ENCODE measurements around the gene ZNF207. TPM values are rescaled to one million over a fixed set of nuclear protein-coding genes. Genes with fewer than 3 reads are reported as not detected.

ZNF207 gene
- total and polyA plus RNA-seq, 2 of the 8 experiments (the other 6 are each of a cell fraction or from before 2014, with no cell fraction given), result 268 to 286 TPM

DNA sequence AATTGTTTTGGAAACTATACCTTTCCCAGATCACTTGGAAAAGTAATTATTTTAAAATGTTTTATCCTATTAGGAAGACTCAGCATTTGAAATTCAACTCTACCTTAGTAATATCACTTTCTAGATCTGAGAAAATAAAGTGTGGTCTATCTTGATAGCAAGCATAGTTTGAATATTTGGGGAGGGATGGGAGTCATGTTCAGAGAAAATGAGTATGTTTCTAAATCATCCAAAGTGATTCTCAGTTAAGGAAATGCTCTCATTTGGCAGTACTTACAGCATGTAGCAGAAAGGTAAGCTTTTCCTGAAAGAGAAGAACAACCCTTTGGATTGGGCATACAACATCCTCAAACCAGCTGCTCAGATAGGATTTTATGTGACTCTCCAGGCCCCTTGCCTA, 14.9 kb upstream of the ZNF207 start:
- Histone ChIP-seq H3K23me2 (ENCODE audit: low read depth, low read length) (no peaks in the 10 kb centered on the region), H2BK15ac (ENCODE audit: low read length) (no peak overlapping the region), H3K9ac (replicated peaks in 1 of 4; ENCODE audit: extremely low read depth in 1 of 4, low read depth in 3 of 4, low read length in 3 of 4) (no peak overlapping the region), H3K79me2 (ENCODE audit: control insufficient read depth in 1 of 2, insufficient read depth in 2 of 2, low read length in 2 of 2) (no peaks in the 10 kb centered on the region), H4K91ac (replicated peaks; ENCODE audit: insufficient read length, low read length) (no peak overlapping the region), H2AFZ (ENCODE audit: low read length) (no peak overlapping the region), H2BK20ac (ENCODE audit: low read length) (no peak overlapping the region), H3K4me1 (replicated peaks in 1 of 4; ENCODE audit: control insufficient read depth in 3 of 4, insufficient read depth in 4 of 4, low read length in 3 of 4) (no peaks in the 10 kb centered on the region), H3K14ac (ENCODE audit: insufficient read length) (no peak overlapping the region), H4K8ac (ENCODE audit: extremely low read depth, insufficient read depth, low read length) (no peak overlapping the region), H4K20me1 (replicated peaks in 1 of 2; ENCODE audit: control insufficient read depth in 1 of 2, insufficient read depth in 2 of 2, low read length in 2 of 2) (no peaks in the 10 kb centered on the region), H3K9me3 (ENCODE audit: insufficient read depth in 2 of 2, low read depth in 1 of 2, low read length in 1 of 2) (no peaks in the 10 kb centered on the region), H2AK5ac (ENCODE audit: low read depth, low read length) (no peak overlapping the region), H3K18ac (ENCODE audit: extremely low read depth, low read length) (no peak overlapping the region), H2BK120ac (replicated peaks; ENCODE audit: low read depth, low read length) (no peak overlapping the region), H3K27ac (ENCODE audit: low read depth, low read length) (no peak overlapping the region), H3K56ac (replicated peaks; ENCODE audit: insufficient read length, low read depth, low read length) (no peak overlapping the region), H3K23ac (ENCODE audit: insufficient read length) (no peak overlapping the region), H2BK12ac (ENCODE audit: low read depth, low read length) (no peak overlapping the region), H2BK5ac (ENCODE audit: low read depth, low read length) (no peak overlapping the region), H3K27me3 (replicated peaks in 1 of 4; ENCODE audit: control insufficient read depth in 3 of 4, extremely low read depth in 1 of 4, insufficient read depth in 3 of 4, low read length in 3 of 4) (no peaks in the 10 kb centered on the region), H3K79me1 (ENCODE audit: low read depth, low read length) (no peaks in the 10 kb centered on the region), H3K4me2 (ENCODE audit: insufficient read depth in 1 of 2, low read depth in 2 of 2, low read length in 2 of 2) (no peak overlapping the region), H3K4me3 (ENCODE audit: extremely low read depth in 1 of 4, insufficient read depth in 2 of 4, low read depth in 3 of 4, low read length in 4 of 4) (no peak overlapping the region), H3K4ac (replicated peaks; ENCODE audit: insufficient read length, low read depth, low read length) (no peak overlapping the region), H3K36me3 (ENCODE audit: control insufficient read depth in 2 of 4, insufficient read depth in 4 of 4, low read length in 3 of 4) (peaks cover 12 to 55% (median 29%) of the 10 kb centered on the region in 4 experiments), H4K5ac (ENCODE audit: insufficient read length, low read depth, low read length) (no peak overlapping the region)
- ChIA-PET POLR2A (ENCODE audit: partially characterized antibody) (interaction anchor here (1.2 to 1.4 kb wide), 2 partner anchors 55 to 150 kb away, joined by 3 read pairs; no protein-coding TSS in a partner anchor), CTCF (ENCODE audit: partially characterized antibody) (interaction anchor here (0.6 to 2.3 kb wide), 4 partner anchors 9 to 89 kb away, joined by 3 to 8 read pairs (median 4); no protein-coding TSS in a partner anchor)
- DNase-seq (ENCODE audit: low read depth in 1 of 2, low spot score in 2 of 2) (no peak), FAIRE-seq (no peak)
- TF ChIP-seq GTF2F1 (IDR thresholded peaks at IDR 0.05; ENCODE audit: borderline replicate concordance, low read depth, low read length) (no peak), JUN (IDR thresholded peaks at IDR 0.05; ENCODE audit: low read depth, low read length) (no peak), TEAD4 (IDR thresholded peaks at IDR 0.05; ENCODE audit: low read depth, low read length) (no peak), BRCA1 (IDR thresholded peaks at IDR 0.05; ENCODE audit: low read depth, low read length) (no peak), BCL11A (IDR thresholded peaks at IDR 0.05; ENCODE audit: low read depth in 2 of 2, low read length in 2 of 2) (no peak), KDM5A (IDR thresholded peaks at IDR 0.05; ENCODE audit: low read length) (no peak), POLR2A (IDR thresholded peaks at IDR 0.05; ENCODE audit: control extremely low read depth in 1 of 2, low read depth in 2 of 2, low read length in 2 of 2) (no peak)
